Osteoblast (primary cell): ENCODE results near the gene MICALL2. TPM values are rescaled to one million over a fixed set of nuclear protein-coding genes. Genes with fewer than 3 reads are reported as not detected.

ENCODE experiments used
- DNase-seq: peaks from one replicate; pipeline ENCODE4 v3.0.0; 2011; ENCODE audit warnings: low spot score, mixed read lengths; ENCODE audit not compliant: insufficient read length; ENCODE audit errors: missing footprints
- H2AFZ ChIP-seq: 2 replicates; pipeline ENCODE4 v1.6.0; 2011; ENCODE audit warnings: mild to moderate bottlenecking, low read length
- H3K27ac ChIP-seq: 2 replicates; pipeline ENCODE4 v1.5.1; 2011; ENCODE audit warnings: mild to moderate bottlenecking, low read depth, low read length, moderate library complexity
- H3K27me3 ChIP-seq: 2 replicates; pipeline ENCODE4 v1.6.0; 2012; ENCODE audit warnings: mild to moderate bottlenecking, control low read depth, inconsistent platforms, low read length, moderate library complexity; ENCODE audit not compliant: insufficient read depth
- H3K36me3 ChIP-seq: 2 replicates; pipeline ENCODE4 v1.5.1; 2011; ENCODE audit warnings: mild to moderate bottlenecking, low read length, control low read depth, moderate library complexity; ENCODE audit not compliant: insufficient read depth
- H3K4me1 ChIP-seq: 2 replicates; pipeline ENCODE4 v1.5.1; 2011; ENCODE audit warnings: mild to moderate bottlenecking, low read length, control low read depth, moderate library complexity; ENCODE audit not compliant: insufficient read depth
- H3K4me2 ChIP-seq: 2 replicates; pipeline ENCODE4 v1.6.0; 2011; ENCODE audit warnings: mild to moderate bottlenecking, low read length; ENCODE audit not compliant: insufficient read depth
- H3K4me3 ChIP-seq: fragments of 200-600 bp; sonication (generic); 3 replicates; pipeline ENCODE4 v1.5.1; 2012; ENCODE audit warnings: mild to moderate bottlenecking, low read length, inconsistent platforms; ENCODE audit not compliant: insufficient read depth
- H3K79me2 ChIP-seq: 2 replicates; pipeline ENCODE4 v1.6.0; 2012; ENCODE audit warnings: mild to moderate bottlenecking, low read length, control low read depth, inconsistent platforms; ENCODE audit not compliant: insufficient read depth
- H3K9me3 ChIP-seq: 2 replicates; pipeline ENCODE4 v1.5.1; 2011; ENCODE audit warnings: low read depth, low read length, control low read depth
- H4K20me1 ChIP-seq: 2 replicates; pipeline ENCODE4 v1.6.0; 2012; ENCODE audit warnings: mild to moderate bottlenecking, low read length, control low read depth; ENCODE audit not compliant: insufficient read depth
- CTCF ChIP-seq: IDR thresholded peaks from 2 replicates; pipeline ENCODE4 v1.5.1; 2011; ENCODE audit warnings: mild to moderate bottlenecking, low read depth, low read length, moderate library complexity; ENCODE audit errors: extremely low read depth
- total RNA-seq: library from RNA; depleted of rRNA; stranded (reverse); fragments of >200 nt; gene quantifications from 2 replicates; pipeline ENCODE4 v1.2.3, GENCODE V29; 2012

Gene MICALL2
- total RNA-seq, 1 donor: 30.4 TPM

- Histone ChIP-seq H3K79me2 (peaks cover 41% of the 10 kb centered on the region), H3K36me3 (peaks cover 35% of the 10 kb centered on the region), H2AFZ (no peak overlapping the region), H3K4me1 (peaks cover 13% of the 10 kb centered on the region), H3K9me3 (no peaks in the 10 kb centered on the region), H4K20me1 (peaks cover 27% of the 10 kb centered on the region), H3K4me3 (no peak overlapping the region), H3K4me2 (no peak overlapping the region), H3K27me3 (no peaks in the 10 kb centered on the region), H3K27ac (no peak overlapping the region)
- DNase-seq: no peak
- TF ChIP-seq CTCF: no peak
Observed at GRCh38 chr7:1501487-1502270, 42.4 kb upstream of the MICALL2 start.

- peaks cover 39% of the 10 kb centered on the region for H3K36me3 ChIP-seq
- TF ChIP-seq CTCF: no peak
- DNase-seq: no peak
- H3K4me3 ChIP-seq: no peak overlapping the region
- H2AFZ ChIP-seq: no peak overlapping the region
- H4K20me1 ChIP-seq: peaks cover 27% of the 10 kb centered on the region
- no peaks in the 10 kb centered on the region for H3K27me3 ChIP-seq
- no peak overlapping the region for H3K4me2 ChIP-seq
- no peaks in the 10 kb centered on the region for H3K9me3 ChIP-seq
- H3K27ac ChIP-seq: no peak overlapping the region
- peaks cover 11% of the 10 kb centered on the region for H3K4me1 ChIP-seq
- H3K79me2 ChIP-seq: peaks cover 41% of the 10 kb centered on the region
Observed at GRCh38 chr7:1500064-1500807, 41.0 kb upstream of the MICALL2 start.

GRCh38 chr7:1499367-1500029 is 40.2 kb upstream of the MICALL2 start:
- H3K36me3 ChIP-seq: peaks cover 39% of the 10 kb centered on the region
- no peak for DNase-seq

More at GRCh38 chr7:1499367-1500029, 40.2 kb upstream of the MICALL2 start:
- no peak overlapping the region for H2AFZ ChIP-seq
- no peak overlapping the region for H3K27ac ChIP-seq
- peaks cover 41% of the 10 kb centered on the region for H3K79me2 ChIP-seq
- no peak overlapping the region for H3K4me3 ChIP-seq
- peaks cover 11% of the 10 kb centered on the region for H3K4me1 ChIP-seq
- H3K27me3 ChIP-seq: no peaks in the 10 kb centered on the region
- TF ChIP-seq CTCF: no peak
- H3K4me2 ChIP-seq: no peak overlapping the region
- H3K9me3 ChIP-seq: no peaks in the 10 kb centered on the region
- peaks cover 27% of the 10 kb centered on the region for H4K20me1 ChIP-seq
